Hepatocyte (in vitro differentiated cells): Measurements from ENCODE around the gene WASHC4. TPM values are rescaled to one million over a fixed set of nuclear protein-coding genes. Genes with fewer than 3 reads are reported as not detected.
"Not testable (repeated sequence)": the region's sequence is repeated elsewhere in the genome, so short reads cannot be mapped to it uniquely, and the experiment has no call there.

Source experiments
- DNase-seq: peaks from one replicate; pipeline ENCODE4 v3.0.0-alpha.2; 2016; ENCODE audit warnings: low spot score
- H2AFZ ChIP-seq: fragments of 200-600 bp; sonication (generic); 2 replicates; pipeline ENCODE4 v1.6.0; 2016; ENCODE audit warnings: antibody characterized with exemption, mild to moderate bottlenecking
- H3K27ac ChIP-seq: fragments of 200-600 bp; sonication (generic); 2 replicates; pipeline ENCODE4 v1.5.1; 2016; ENCODE audit warnings: mild to moderate bottlenecking
- H3K27me3 ChIP-seq: fragments of 200-600 bp; sonication (generic); 2 replicates; pipeline ENCODE4 v1.6.1; 2016
- H3K36me3 ChIP-seq: fragments of 200-600 bp; sonication (generic); replicated peaks from 2 replicates; pipeline ENCODE4 v1.5.1; 2016; ENCODE audit warnings: low read depth; ENCODE audit not compliant: insufficient read depth
- H3K4me1 ChIP-seq: fragments of 200-600 bp; sonication (generic); 2 replicates; pipeline ENCODE4 v1.5.1; 2016; ENCODE audit warnings: mild to moderate bottlenecking, moderate library complexity; ENCODE audit not compliant: insufficient read depth
- H3K4me2 ChIP-seq: fragments of 200-600 bp; sonication (generic); 2 replicates; pipeline ENCODE4 v1.6.0; 2016
- H3K4me3 ChIP-seq: fragments of 200-600 bp; sonication (generic); 2 replicates; pipeline ENCODE4 v1.5.1; 2016; ENCODE audit warnings: mild to moderate bottlenecking
- H3K79me2 ChIP-seq: fragments of 200-600 bp; sonication (generic); 2 replicates; pipeline ENCODE4 v1.6.0; 2017; ENCODE audit warnings: mild to moderate bottlenecking
- H3K9me2 ChIP-seq: fragments of 200-600 bp; sonication (generic); replicated peaks from 2 replicates; pipeline ENCODE4 v1.6.0; 2017; ENCODE audit warnings: mild to moderate bottlenecking; ENCODE audit not compliant: insufficient read depth
- H3K9me3 ChIP-seq: fragments of 200-600 bp; sonication (generic); 2 replicates; pipeline ENCODE4 v1.5.1; 2016; ENCODE audit warnings: low read depth, mild to moderate bottlenecking
- H4K20me1 ChIP-seq: fragments of 200-600 bp; sonication (generic); 2 replicates; pipeline ENCODE4 v1.6.0; 2016; ENCODE audit warnings: mild to moderate bottlenecking; ENCODE audit not compliant: insufficient read depth, poor library complexity, severe bottlenecking
- EZH2 ChIP-seq: fragments of 200-600 bp; sonication (generic); IDR thresholded peaks from 2 replicates; pipeline ENCODE4 v1.6.1; 2016; ENCODE audit warnings: antibody characterized with exemption, mild to moderate bottlenecking, borderline replicate concordance
- EZH2phosphoT487 ChIP-seq: fragments of 200-600 bp; sonication (generic); IDR thresholded peaks from one replicate; pipeline ENCODE4 v1.6.1; 2018; ENCODE audit warnings: antibody characterized with exemption, mild to moderate bottlenecking, low read depth, moderate library complexity; ENCODE audit not compliant: unreplicated experiment, severe bottlenecking
- WGBS: methylation state at CpG from one replicate; pipeline ENCODE4 v1.1.6; 2016; ENCODE audit warnings: low lambda C conversion rate; ENCODE audit errors: missing lambda C conversion rate; 5-methylcytosine and 5-hydroxymethylcytosine counted together
- polyA plus RNA-seq: library from polyadenylated mRNA; unstranded; fragments of >200 nt; fragmentation: Nextera tagmentation; extraction: Ambion mirVana; gene quantifications from 2 replicates; pipeline ENCODE4 v1.2.1, GENCODE V29; 2016
- total RNA-seq: library from RNA; depleted of rRNA; stranded (reverse); fragments of >200 nt; gene quantifications from 2 replicates; pipeline ENCODE4 v1.2.3, GENCODE V29; 2014
- TF ChIP-seq, protein P1 (sequence below): fragments of 200-600 bp; sonication (generic); IDR thresholded peaks from 2 replicates; pipeline ENCODE4 v1.5.1; 2016; ENCODE audit warnings: antibody characterized with exemption, mild to moderate bottlenecking; ENCODE audit not compliant: poor library complexity

Gene WASHC4
- total and polyA plus RNA-seq, 2 experiments from 2014 or later, result 31.3 to 92.7 TPM

GRCh38 chr12:105089817-105090216, 17.7 kb upstream of the WASHC4 start:
- Histone ChIP-seq H3K4me3 (no peak overlapping the region), H3K27me3 (peaks cover 5% of the 10 kb centered on the region), H4K20me1 (no peaks in the 10 kb centered on the region), H3K4me1 (no peaks in the 10 kb centered on the region), H2AFZ (no peak overlapping the region), H3K9me3 (no peaks in the 10 kb centered on the region), H3K4me2 (no peak overlapping the region), H3K79me2 (no peaks in the 10 kb centered on the region), H3K36me3 (no peaks in the 10 kb centered on the region), H3K27ac (no peak overlapping the region), H3K9me2 (no peaks in the 10 kb centered on the region)
- WGBS, result 89% methylated on average over 3 of the region's 3 CpGs
- TF ChIP-seq EZH2 (no peak), EZH2phosphoT487 (no peak)
- TF ChIP-seq, protein P1, sequence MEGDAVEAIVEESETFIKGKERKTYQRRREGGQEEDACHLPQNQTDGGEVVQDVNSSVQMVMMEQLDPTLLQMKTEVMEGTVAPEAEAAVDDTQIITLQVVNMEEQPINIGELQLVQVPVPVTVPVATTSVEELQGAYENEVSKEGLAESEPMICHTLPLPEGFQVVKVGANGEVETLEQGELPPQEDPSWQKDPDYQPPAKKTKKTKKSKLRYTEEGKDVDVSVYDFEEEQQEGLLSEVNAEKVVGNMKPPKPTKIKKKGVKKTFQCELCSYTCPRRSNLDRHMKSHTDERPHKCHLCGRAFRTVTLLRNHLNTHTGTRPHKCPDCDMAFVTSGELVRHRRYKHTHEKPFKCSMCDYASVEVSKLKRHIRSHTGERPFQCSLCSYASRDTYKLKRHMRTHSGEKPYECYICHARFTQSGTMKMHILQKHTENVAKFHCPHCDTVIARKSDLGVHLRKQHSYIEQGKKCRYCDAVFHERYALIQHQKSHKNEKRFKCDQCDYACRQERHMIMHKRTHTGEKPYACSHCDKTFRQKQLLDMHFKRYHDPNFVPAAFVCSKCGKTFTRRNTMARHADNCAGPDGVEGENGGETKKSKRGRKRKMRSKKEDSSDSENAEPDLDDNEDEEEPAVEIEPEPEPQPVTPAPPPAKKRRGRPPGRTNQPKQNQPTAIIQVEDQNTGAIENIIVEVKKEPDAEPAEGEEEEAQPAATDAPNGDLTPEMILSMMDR, result no peak
- no peak for DNase-seq

DNA sequence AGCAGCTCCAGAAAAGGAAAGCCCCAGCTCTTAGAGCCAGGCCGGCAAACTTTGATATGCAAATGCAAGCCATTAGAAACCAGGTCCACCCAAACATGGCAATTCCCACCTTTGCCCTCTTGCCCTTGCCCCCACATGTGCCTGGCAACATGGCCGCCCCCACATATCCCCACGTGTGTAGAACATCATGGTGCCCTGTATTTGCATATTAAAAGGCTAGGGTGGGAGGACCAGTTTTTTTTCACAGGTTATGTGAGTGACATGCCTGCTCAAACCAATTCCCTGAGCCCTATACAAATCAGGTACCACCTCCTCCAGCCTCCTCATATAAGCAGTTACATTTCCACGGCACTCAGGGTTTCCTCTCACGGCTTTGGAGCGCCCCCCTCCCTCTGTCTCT, 17.2 kb upstream of the WASHC4 start:
- Histone ChIP-seq H3K4me2 (no peak overlapping the region), H3K9me3 (no peaks in the 10 kb centered on the region), H3K36me3 (no peaks in the 10 kb centered on the region), H2AFZ (no peak overlapping the region), H3K9me2 (no peaks in the 10 kb centered on the region), H3K79me2 (no peaks in the 10 kb centered on the region), H3K4me3 (no peak overlapping the region), H3K4me1 (no peaks in the 10 kb centered on the region), H3K27me3 (peaks cover 5% of the 10 kb centered on the region), H3K27ac (no peak overlapping the region), H4K20me1 (no peaks in the 10 kb centered on the region)
- TF ChIP-seq, protein P1, result no peak
- TF ChIP-seq EZH2phosphoT487, result no peak
- TF ChIP-seq EZH2, result no peak
- DNase-seq, result no peak
- WGBS, result 71% methylated on average over 6 of the region's 6 CpGs

GRCh38 chr12:105091476-105092206, 15.9 kb upstream of the WASHC4 start:
- Histone ChIP-seq H3K27me3 (peaks cover 5% of the 10 kb centered on the region), H3K36me3 (no peaks in the 10 kb centered on the region), H2AFZ (peak overlapping the region; percentile 24), H3K9me3 (no peaks in the 10 kb centered on the region), H3K9me2 (no peaks in the 10 kb centered on the region), H3K27ac (no peak overlapping the region), H3K4me2 (peak overlapping the region; percentile 67), H3K4me3 (no peak overlapping the region), H3K4me1 (no peaks in the 10 kb centered on the region), H4K20me1 (no peaks in the 10 kb centered on the region), H3K79me2 (no peaks in the 10 kb centered on the region)
- WGBS, result 55% methylated on average over 4 of the region's 4 CpGs
- DNase-seq, result no peak
- TF ChIP-seq, protein P1, result no peak
- no peak for TF ChIP-seq EZH2phosphoT487
- no peak for TF ChIP-seq EZH2

- TF ChIP-seq, protein P1, result no peak
These were observed 15.2 kb upstream of the WASHC4 start for GRCh38 chr12:105092336-105092735.

DNA sequence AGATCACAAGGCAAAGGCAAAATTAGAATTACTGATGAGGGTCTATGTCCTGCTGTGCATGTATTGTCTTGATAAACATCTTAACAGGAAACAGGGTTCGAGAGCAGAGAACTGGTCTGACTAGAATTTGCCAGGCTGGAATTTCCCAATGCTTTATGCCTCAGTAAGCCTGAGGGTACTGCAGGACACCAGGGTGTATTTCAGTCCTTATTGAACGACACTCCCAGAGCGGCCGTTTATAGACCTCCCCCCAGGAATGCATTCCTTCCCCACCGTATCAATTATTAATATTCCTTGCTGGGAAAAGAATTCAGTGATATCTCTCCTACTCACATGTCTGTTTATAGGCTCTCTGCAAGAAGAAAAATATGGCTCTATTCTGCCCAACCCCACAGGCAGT, 12.2 kb upstream of the WASHC4 start:
- 90% methylated on average over 5 of the region's 5 CpGs for WGBS
- not testable (repeated sequence) for H3K4me1 ChIP-seq, H3K27ac ChIP-seq, H3K9me3 ChIP-seq, H2AFZ ChIP-seq, H3K36me3 ChIP-seq, H3K27me3 ChIP-seq, H3K79me2 ChIP-seq, H3K4me3 ChIP-seq, H4K20me1 ChIP-seq, H3K4me2 ChIP-seq, DNase-seq, H3K9me2 ChIP-seq

More at GRCh38 chr12:105092336-105092735, 15.2 kb upstream of the WASHC4 start:
- Histone ChIP-seq H3K27me3 (peaks cover 5% of the 10 kb centered on the region), H3K4me2 (peak overlapping the region; percentile 67), H3K27ac (peak overlapping the region; percentile 56), H3K36me3 (no peaks in the 10 kb centered on the region), H2AFZ (peak overlapping the region; percentile 24), H3K4me1 (no peaks in the 10 kb centered on the region), H3K9me2 (no peaks in the 10 kb centered on the region), H4K20me1 (no peaks in the 10 kb centered on the region), H3K79me2 (no peaks in the 10 kb centered on the region), H3K4me3 (no peak overlapping the region), H3K9me3 (no peaks in the 10 kb centered on the region)
- DNase-seq, result peak; percentile 47
- WGBS, result 21% methylated on average over 13 of the region's 13 CpGs
